HCT116 (cell line): ENCODE results near the gene PHLDB3.

Experiments used
- EGR1 ChIP-seq: IDR thresholded peaks from 2 replicates; pipeline ENCODE4 v1.6.1; 2012; ENCODE audit warnings: low read depth
- ELF1 ChIP-seq: IDR thresholded peaks from 2 replicates; pipeline ENCODE4 v1.6.1; 2012; ENCODE audit warnings: low read depth, borderline replicate concordance
- EZH2 ChIP-seq: fragments of 200-600 bp; sonication (generic); IDR thresholded peaks from 2 replicates; pipeline ENCODE4 v1.6.1; 2017; ENCODE audit warnings: antibody characterized with exemption, mixed run types
- POLR2A ChIP-seq: IDR thresholded peaks from 2 replicates; pipeline ENCODE4 v1.7.0; 2011; ENCODE audit warnings: borderline replicate concordance; ENCODE audit not compliant: insufficient read depth, insufficient read length; ENCODE audit errors: extremely low read depth
- YY1 ChIP-seq: IDR thresholded peaks from 2 replicates; pipeline ENCODE4 v1.6.1; 2011; ENCODE audit warnings: low read length, low read depth, moderate library complexity, mild to moderate bottlenecking; ENCODE audit not compliant: insufficient replicate concordance; ENCODE audit errors: extremely low read depth
- ZFX ChIP-seq: fragments of 450-650 bp; IDR thresholded peaks from 2 replicates; pipeline ENCODE4 v1.6.1; 2017
- TF ChIP-seq, protein P1 (sequence below), 3 experiments: fragments of 200-600 bp in 1 of 3; sonication (generic) in 1 of 3; IDR thresholded peaks in 2 of 3; conservative IDR thresholded peaks in 1 of 3; 2 replicates each; pipeline ENCODE4 v1.5.1; 2012 to 2017; ENCODE audit warnings: low read depth in 2 of 3, low read length in 2 of 3, antibody characterized with exemption in 1 of 3, borderline replicate concordance in 1 of 3, control low read depth in 1 of 3, mild to moderate bottlenecking in 1 of 3, mixed read lengths in 1 of 3, mixed run types in 1 of 3, moderate library complexity in 1 of 3; ENCODE audit not compliant: insufficient read depth in 1 of 3

DNA sequence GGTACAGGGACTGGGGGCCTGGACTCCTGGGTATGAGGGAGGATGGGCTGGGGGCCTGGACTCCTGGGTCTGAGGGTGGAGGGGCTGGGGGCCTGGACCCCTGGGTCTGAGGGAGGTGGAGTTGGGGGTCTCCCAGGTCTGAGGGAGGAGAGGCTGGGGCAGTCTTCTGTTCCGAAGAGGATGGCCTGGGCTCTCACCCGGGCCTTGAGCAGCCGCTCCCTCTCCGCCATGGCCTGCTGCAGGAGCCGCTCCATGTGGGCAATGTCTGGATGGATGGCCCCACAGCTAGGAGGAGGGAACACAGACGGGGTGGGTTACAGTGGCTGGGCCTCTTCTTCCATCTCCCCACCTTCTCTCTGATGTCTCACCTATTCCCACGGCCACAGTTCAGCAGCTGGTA, 18.1 kb downstream of the PHLDB3 start:
- TF ChIP-seq YY1 (no peak), EZH2 (no peak), ZFX (no peak), POLR2A (no peak), ELF1 (no peak), EGR1 (no peak)
- TF ChIP-seq, protein P1, sequence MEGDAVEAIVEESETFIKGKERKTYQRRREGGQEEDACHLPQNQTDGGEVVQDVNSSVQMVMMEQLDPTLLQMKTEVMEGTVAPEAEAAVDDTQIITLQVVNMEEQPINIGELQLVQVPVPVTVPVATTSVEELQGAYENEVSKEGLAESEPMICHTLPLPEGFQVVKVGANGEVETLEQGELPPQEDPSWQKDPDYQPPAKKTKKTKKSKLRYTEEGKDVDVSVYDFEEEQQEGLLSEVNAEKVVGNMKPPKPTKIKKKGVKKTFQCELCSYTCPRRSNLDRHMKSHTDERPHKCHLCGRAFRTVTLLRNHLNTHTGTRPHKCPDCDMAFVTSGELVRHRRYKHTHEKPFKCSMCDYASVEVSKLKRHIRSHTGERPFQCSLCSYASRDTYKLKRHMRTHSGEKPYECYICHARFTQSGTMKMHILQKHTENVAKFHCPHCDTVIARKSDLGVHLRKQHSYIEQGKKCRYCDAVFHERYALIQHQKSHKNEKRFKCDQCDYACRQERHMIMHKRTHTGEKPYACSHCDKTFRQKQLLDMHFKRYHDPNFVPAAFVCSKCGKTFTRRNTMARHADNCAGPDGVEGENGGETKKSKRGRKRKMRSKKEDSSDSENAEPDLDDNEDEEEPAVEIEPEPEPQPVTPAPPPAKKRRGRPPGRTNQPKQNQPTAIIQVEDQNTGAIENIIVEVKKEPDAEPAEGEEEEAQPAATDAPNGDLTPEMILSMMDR (IDR thresholded peaks at IDR 0.05 in 2 of 3, conservative IDR thresholded peaks at IDR 0.05 in 1 of 3; ENCODE audit: borderline replicate concordance in 1 of 3, insufficient read depth in 1 of 3, low read depth in 2 of 3, low read length in 2 of 3): no peak
